Cardiac muscle cell (in vitro differentiated cells and primary cell): ENCODE data around the gene PRKCA. TPM values are rescaled to one million over a fixed set of nuclear protein-coding genes. Genes with fewer than 3 reads are reported as not detected.

Source experiments
- DNase-seq, 2 donors: peaks; one replicate each; pipeline versions ENCODE4 v3.0.0 to v3.0.0-alpha.2; 2010 to 2017; ENCODE audit warnings: low read depth in 1 of 2, low spot score in 1 of 2
- H3K27ac ChIP-seq: fragments of 200-600 bp; sonication (generic); 2 replicates; pipeline ENCODE4 v1.5.1; 2016
- H3K27me3 ChIP-seq: fragments of 200-600 bp; sonication (generic); 2 replicates; pipeline ENCODE4 v1.6.0; 2016; ENCODE audit warnings: control low read depth
- H3K36me3 ChIP-seq: fragments of 200-600 bp; sonication (generic); 2 replicates; pipeline ENCODE4 v1.5.1; 2016; ENCODE audit warnings: control low read depth
- H3K4me1 ChIP-seq: fragments of 200-600 bp; sonication (generic); 2 replicates; pipeline ENCODE4 v1.8.1; 2017; ENCODE audit warnings: low read depth, mild to moderate bottlenecking, mixed run types
- H3K4me3 ChIP-seq: fragments of 200-600 bp; sonication (generic); 2 replicates; pipeline ENCODE4 v1.5.1; 2016; ENCODE audit warnings: mild to moderate bottlenecking
- H3K9me3 ChIP-seq: fragments of 200-600 bp; sonication (generic); 2 replicates; pipeline ENCODE4 v1.5.1; 2017; ENCODE audit warnings: low read depth, mild to moderate bottlenecking, control low read depth
- CTCF ChIP-seq: IDR thresholded peaks from 2 replicates; pipeline ENCODE4 v1.5.1; 2012; ENCODE audit warnings: low read depth, mild to moderate bottlenecking, low read length
- polyA plus RNA-seq: library from polyadenylated mRNA; unstranded; fragments of >200 nt; fragmentation: Nextera tagmentation; extraction: Ambion mirVana; gene quantifications from 2 replicates; pipeline ENCODE4 v1.2.1, GENCODE V29; 2016
- total RNA-seq: library from RNA; depleted of rRNA; stranded (reverse); fragments of >200 nt; gene quantifications from 2 replicates; pipeline ENCODE4 v1.2.3, GENCODE V29; 2016

Gene PRKCA
- total and polyA plus RNA-seq, 2 experiments from 2014 or later: 3.1 to 10.3 TPM

GRCh38 chr17:66632731-66633130 is 330.3 kb downstream of the PRKCA start:
- no peak for DNase-seq
- TF ChIP-seq CTCF: no peak
- H3K27ac ChIP-seq: no peak overlapping the region

GRCh38 chr17:66633317-66633965 is 331.0 kb downstream of the PRKCA start:
- Histone ChIP-seq H3K36me3 (no peaks in the 10 kb centered on the region), H3K27me3 (no peaks in the 10 kb centered on the region), H3K27ac (no peak overlapping the region), H3K4me1 (no peaks in the 10 kb centered on the region), H3K9me3 (no peaks in the 10 kb centered on the region), H3K4me3 (no peak overlapping the region)
- peak in 1 of 2 donors; percentile 7 for DNase-seq
- no peak for TF ChIP-seq CTCF

More at GRCh38 chr17:66632731-66633130, 330.3 kb downstream of the PRKCA start:
- H3K9me3 ChIP-seq: no peaks in the 10 kb centered on the region
- H3K36me3 ChIP-seq: no peaks in the 10 kb centered on the region
- H3K4me3 ChIP-seq: no peak overlapping the region
- no peaks in the 10 kb centered on the region for H3K4me1 ChIP-seq
- H3K27me3 ChIP-seq: no peaks in the 10 kb centered on the region

- no peak overlapping the region for H3K4me3 ChIP-seq
- no peak overlapping the region for H3K27ac ChIP-seq
- no peaks in the 10 kb centered on the region for H3K27me3 ChIP-seq
- DNase-seq: no peak
- H3K36me3 ChIP-seq: no peaks in the 10 kb centered on the region
- H3K9me3 ChIP-seq: no peaks in the 10 kb centered on the region
- TF ChIP-seq CTCF: no peak
- no peaks in the 10 kb centered on the region for H3K4me1 ChIP-seq
Measured at GRCh38 chr17:66634193-66634592, 331.8 kb downstream of the PRKCA start.

- H3K4me1 ChIP-seq: no peaks in the 10 kb centered on the region
- no peaks in the 10 kb centered on the region for H3K27me3 ChIP-seq
- no peak for TF ChIP-seq CTCF
- DNase-seq: no peak
- H3K36me3 ChIP-seq: no peaks in the 10 kb centered on the region
- no peak overlapping the region for H3K27ac ChIP-seq
- H3K4me3 ChIP-seq: no peak overlapping the region
- no peaks in the 10 kb centered on the region for H3K9me3 ChIP-seq
Measured at GRCh38 chr17:66635386-66636045, 333.1 kb downstream of the PRKCA start.

GRCh38 chr17:66636111-66636510 is 333.7 kb downstream of the PRKCA start:
- Histone ChIP-seq H3K4me1 (no peaks in the 10 kb centered on the region), H3K9me3 (no peaks in the 10 kb centered on the region), H3K4me3 (no peak overlapping the region), H3K27me3 (no peaks in the 10 kb centered on the region), H3K36me3 (no peaks in the 10 kb centered on the region), H3K27ac (no peak overlapping the region)
- peak in 1 of 2 donors; percentile 36 for DNase-seq
- no peak for TF ChIP-seq CTCF
